HG02870 (cell line): ENCODE measurements around the gene GPC5.

Experiments used
- ATAC-seq: cut with Tn5 transposase; IDR thresholded peaks from one replicate; pipeline ENCODE4 v1.9.1; 2021; ENCODE audit warnings: mild to moderate bottlenecking, moderate library complexity; ENCODE audit not compliant: unreplicated experiment

Gene GPC5

GRCh38 chr13:91586609-91587008 lies 188.2 kb downstream of the GPC5 start:
- no peak for ATAC-seq

- ATAC-seq, result no peak
Observed at GRCh38 chr13:91588541-91588940, 190.1 kb downstream of the GPC5 start.

GRCh38 chr13:91592056-91593014 lies 193.9 kb downstream of the GPC5 start:
- ATAC-seq, result no peak

GRCh38 chr13:91593456-91593855 lies 195.0 kb downstream of the GPC5 start:
- ATAC-seq, result no peak

GRCh38 chr13:91594061-91594460 lies 195.6 kb downstream of the GPC5 start:
- ATAC-seq, result no peak

- no peak for ATAC-seq
Observed at GRCh38 chr13:91595677-91596076, 197.3 kb downstream of the GPC5 start.

GRCh38 chr13:91596842-91597241 lies 198.4 kb downstream of the GPC5 start:
- ATAC-seq, result no peak

GRCh38 chr13:91598655-91599054 lies 200.2 kb downstream of the GPC5 start:
- ATAC-seq, result no peak

GRCh38 chr13:91601273-91601672 lies 202.9 kb downstream of the GPC5 start:
- no peak for ATAC-seq

GRCh38 chr13:91601807-91602206 lies 203.4 kb downstream of the GPC5 start:
- no peak for ATAC-seq

- no peak for ATAC-seq
Observed at GRCh38 chr13:91609353-91609752, 210.9 kb downstream of the GPC5 start.

- ATAC-seq, result no peak
Observed at GRCh38 chr13:91618315-91618714, 219.9 kb downstream of the GPC5 start.

GRCh38 chr13:91620670-91621141 lies 222.3 kb downstream of the GPC5 start:
- no peak for ATAC-seq

- ATAC-seq, result no peak
Observed at GRCh38 chr13:91621161-91621560, 222.7 kb downstream of the GPC5 start.

- no peak for ATAC-seq
Observed at GRCh38 chr13:91621963-91622362, 223.5 kb downstream of the GPC5 start.

GRCh38 chr13:91622778-91623550 lies 224.5 kb downstream of the GPC5 start:
- no peak for ATAC-seq

- ATAC-seq, result no peak
Observed at GRCh38 chr13:91627952-91628739, 229.7 kb downstream of the GPC5 start.

GRCh38 chr13:91630946-91631345 lies 232.5 kb downstream of the GPC5 start:
- ATAC-seq, result no peak

- no peak for ATAC-seq
Observed at GRCh38 chr13:91632086-91632485, 233.7 kb downstream of the GPC5 start.

GRCh38 chr13:91639330-91639729 lies 240.9 kb downstream of the GPC5 start:
- ATAC-seq, result no peak

GRCh38 chr13:91643394-91643793 lies 245.0 kb downstream of the GPC5 start:
- ATAC-seq, result no peak
